ENCODE data around the gene KRTAP10-8.
"Not testable (repeated sequence)": the region's sequence is repeated elsewhere in the genome, so short reads cannot be mapped to it uniquely, and the experiment has no call there.

Gene KRTAP10-8, protein sequence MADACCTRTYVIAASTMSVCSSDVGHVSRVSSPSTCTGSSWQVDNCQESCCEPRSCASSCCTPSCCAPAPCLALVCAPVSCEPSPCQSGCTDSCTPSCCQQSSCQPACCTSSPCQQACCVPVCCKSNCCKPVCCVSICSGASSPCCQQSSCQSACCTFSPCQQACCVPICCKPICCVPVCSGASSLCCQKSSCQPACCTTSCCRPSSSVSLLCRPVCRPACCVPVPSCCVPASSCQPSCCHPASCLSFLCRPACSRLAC

DNA sequence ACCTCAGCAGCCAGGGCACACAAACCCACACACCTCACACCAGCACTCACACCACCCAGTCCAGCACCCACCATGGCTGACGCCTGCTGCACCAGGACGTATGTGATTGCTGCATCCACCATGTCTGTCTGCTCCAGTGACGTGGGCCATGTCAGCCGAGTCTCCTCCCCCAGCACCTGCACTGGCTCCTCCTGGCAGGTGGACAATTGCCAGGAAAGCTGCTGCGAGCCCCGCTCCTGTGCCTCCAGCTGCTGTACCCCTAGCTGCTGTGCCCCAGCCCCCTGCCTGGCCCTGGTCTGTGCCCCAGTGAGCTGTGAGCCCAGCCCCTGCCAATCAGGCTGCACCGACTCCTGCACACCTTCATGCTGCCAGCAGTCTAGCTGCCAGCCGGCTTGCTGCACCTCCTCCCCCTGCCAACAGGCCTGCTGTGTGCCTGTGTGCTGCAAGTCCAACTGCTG, at the start of gene KRTAP10-8:
KRTAP10-8 (plus strand) TSS at position 51 of the 458 bp plus-strand sequence; CDS start at position 73, 22 bp downstream.
- DNase-seq: no peak

DNA sequence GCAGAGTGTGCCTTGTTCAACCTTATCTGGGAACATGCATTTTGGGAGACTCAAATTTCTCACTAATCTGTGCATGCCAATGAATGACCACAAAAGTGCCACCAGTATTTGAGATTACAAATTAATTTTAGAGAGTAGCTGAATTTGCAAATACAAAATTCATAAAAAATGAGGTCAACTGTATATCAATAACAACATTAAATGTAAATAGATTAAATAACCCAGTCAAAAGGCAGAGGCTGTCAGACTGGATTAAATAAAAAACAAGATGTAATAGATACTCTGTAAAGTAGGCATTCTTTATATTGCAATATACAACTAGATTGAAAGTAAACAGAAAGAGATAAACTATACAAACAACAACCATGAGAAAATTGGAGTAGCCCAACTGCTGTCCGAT, 47.8 kb upstream of the KRTAP10-8 start:
- DNase-seq: no peak

DNA sequence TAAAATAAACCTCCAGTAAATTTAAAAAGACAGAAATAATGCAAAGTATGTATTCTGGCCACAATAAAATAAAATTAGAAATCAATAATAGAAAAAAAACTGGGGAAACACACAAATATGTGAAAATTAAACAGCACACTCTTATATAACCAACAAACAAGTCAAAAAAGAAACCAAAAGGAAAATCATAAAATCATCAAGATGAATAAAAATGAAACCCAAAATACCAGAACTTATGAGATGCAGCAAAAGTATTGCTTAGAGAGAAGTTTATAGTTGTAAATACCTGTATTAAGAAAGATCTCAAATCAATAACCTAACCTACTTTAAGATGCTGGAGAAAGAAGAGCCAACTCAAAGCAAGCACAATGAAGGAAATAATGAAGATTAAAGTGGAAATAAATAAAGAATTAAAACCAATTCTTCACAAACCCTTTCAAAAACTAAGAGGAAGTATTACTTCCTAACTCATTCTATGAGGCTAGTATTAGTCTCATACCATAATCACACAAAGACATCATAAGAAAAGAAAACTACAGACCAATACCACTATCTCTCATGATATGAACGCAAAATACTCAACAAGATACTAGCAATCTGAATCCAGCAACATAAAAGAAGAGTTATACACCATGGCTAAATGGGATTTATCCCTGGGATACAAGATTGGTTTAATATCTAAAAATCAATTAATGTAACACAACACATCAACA, 46.8 kb upstream of the KRTAP10-8 start:
- DNase-seq: no peak

DNA sequence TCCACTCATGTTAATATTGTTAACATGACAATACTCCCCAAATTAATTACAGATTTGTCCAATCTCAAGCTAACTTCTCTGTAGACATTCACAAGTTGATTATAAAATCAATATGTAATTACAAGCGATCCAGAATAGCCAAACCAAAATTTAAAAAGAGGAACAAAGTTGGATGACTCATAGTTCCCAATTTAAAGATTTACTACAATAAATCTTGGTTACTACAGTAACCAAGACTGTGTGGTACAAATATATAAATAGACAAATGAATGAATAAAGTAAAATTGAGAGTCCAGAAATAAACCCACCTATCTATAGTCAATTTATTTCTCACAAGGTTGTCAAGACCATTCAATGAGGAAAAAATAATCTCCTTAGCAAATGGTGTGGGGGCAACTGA, 45.5 kb upstream of the KRTAP10-8 start:
- no peak for DNase-seq

DNA sequence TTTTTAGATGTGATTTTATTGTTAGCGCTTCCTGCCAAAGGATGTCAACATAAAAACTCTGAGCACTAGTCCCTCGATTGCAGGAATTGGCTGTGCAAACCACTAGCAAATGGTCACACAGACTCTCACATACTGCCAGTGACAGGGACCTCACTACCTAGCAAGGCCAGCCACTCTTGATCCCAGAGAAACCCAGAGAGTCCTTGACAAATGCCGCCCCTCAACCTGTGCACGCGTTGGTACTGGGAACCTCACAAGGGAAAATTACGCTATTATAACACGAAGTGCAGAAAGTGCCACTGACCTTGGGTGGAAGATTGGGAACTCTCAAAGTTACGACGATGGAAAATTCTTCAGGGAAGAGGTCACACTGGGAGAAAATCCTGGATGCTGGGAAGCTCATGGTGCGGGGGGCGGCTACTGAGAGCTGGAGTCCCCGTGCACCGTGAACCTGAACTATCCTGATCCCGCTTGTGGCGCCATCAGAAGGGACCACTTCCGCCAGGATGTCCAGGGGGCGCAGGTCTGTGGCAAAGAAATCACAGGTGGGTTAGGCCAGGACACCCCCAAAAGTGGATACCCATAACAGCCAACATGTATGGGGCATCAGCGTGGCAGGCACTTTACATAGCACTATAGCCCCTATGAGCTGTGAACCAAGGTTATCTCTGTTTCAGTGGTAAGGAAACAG, 44.3 kb upstream of the KRTAP10-8 start:
- no peak for DNase-seq

DNA sequence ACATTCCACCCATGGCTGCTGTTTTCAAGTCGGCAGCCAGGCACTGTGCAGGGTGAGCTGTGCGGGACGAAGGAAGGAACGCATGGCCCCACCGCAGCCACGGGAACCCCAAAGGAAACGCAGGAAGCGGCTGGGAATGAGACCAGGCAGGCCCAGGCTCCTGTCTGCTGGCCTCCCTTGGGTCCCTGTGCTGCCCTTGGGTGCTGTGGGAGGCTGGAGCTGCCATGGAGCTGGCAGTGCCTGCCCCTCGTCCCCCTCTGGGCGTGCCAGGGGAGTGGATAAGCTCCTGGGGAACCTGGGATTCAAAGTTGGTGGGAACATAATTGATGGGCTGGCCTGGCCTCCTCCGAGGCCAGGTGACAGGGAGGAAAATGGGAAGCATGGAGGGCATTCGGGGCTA, 43.6 kb upstream of the KRTAP10-8 start:
- no peak for DNase-seq

DNA sequence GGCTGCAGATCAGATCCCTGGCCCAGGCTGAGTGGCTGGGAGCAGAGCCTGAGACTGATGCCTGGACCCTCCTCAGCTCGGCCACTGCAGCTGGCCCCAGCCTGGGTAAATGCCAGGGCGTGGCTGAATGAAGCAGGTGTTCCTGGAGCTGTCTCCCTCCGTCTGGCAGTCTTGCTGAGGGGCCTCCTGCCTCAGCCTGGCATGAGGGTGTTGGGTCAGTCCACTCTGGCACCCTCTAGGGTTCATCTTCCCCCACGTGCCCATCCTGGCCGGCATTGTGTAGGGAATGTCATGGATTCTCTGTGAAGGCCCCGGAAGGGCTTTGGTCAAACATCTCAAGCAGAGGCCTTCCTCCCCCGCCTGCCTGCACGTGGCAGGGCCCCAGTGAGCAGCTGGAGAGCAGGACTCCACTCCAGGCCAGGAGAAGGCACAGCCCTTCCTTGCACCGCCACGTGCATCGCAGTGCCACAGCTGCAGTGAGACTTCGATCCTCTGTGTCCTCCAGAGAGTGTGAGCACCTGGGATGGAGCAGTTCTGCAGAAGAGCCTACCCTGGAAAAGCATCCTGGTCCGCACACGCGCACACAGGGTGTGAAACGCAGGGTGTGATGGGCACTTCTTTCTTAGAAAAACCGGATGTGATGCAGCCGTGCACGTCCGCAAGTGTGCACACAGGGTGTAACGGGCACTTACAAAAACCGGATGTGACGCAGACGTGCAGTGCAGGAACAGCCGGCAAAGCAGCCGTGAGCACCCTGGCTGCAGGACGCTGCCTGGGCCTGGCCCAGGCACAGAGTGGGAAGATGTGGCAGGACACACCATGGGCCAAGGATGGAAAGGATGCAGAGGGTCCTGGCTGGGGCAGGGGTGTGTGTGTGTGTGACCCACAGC, 43.0 kb upstream of the KRTAP10-8 start:
- DNase-seq: no peak

DNA sequence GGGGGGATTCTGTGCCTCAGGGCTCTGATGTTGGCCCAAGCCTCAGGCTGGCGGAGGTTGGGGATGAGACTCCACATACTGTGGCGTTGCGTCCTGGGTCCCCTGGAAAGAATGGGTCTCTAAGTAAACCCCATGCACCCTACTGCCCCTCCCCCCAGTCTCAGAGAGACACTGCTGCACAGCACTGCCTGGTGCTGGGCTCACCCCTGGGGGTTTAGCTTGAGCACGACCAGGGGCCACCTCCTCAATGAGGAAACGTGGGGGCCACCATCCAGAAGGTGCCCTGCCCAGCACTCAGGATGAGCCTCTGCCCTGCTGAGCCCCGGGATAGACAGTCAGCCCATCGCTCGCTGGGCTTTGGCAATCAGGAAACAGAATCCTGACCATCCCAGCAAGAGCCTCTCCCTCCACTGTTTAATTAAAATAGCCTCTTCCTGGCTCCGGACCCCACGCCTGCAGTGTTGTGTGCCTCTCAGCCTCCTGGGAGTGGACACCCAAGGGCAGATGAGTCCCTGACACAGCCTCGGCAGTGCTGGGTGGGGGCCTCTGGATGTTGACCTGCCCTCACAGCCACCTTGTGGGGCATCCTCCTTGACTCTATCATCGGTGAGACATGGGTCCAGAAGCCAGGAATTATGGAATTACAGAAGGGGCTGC, 41.9 kb upstream of the KRTAP10-8 start:
- DNase-seq: no peak

DNA sequence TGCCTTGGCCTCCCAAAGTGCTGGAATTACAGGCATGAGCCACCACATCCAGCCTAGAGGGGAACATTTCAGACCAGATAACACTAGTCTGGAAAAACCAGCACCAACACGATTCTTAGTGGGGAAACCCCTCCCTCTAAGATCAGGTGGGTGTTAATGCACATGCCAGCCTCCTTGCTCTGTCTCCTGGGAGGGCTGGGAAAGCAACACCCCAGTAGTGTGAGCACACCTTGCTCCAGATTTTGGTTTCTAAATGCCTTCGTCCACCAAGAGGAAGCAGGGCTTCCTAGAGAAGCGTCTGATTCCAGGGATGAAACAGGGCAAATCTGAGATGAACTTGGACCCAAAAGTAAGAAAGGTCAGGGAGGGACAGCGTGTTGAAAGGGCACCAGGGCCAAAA, 40.6 kb upstream of the KRTAP10-8 start:
- DNase-seq: no peak

DNA sequence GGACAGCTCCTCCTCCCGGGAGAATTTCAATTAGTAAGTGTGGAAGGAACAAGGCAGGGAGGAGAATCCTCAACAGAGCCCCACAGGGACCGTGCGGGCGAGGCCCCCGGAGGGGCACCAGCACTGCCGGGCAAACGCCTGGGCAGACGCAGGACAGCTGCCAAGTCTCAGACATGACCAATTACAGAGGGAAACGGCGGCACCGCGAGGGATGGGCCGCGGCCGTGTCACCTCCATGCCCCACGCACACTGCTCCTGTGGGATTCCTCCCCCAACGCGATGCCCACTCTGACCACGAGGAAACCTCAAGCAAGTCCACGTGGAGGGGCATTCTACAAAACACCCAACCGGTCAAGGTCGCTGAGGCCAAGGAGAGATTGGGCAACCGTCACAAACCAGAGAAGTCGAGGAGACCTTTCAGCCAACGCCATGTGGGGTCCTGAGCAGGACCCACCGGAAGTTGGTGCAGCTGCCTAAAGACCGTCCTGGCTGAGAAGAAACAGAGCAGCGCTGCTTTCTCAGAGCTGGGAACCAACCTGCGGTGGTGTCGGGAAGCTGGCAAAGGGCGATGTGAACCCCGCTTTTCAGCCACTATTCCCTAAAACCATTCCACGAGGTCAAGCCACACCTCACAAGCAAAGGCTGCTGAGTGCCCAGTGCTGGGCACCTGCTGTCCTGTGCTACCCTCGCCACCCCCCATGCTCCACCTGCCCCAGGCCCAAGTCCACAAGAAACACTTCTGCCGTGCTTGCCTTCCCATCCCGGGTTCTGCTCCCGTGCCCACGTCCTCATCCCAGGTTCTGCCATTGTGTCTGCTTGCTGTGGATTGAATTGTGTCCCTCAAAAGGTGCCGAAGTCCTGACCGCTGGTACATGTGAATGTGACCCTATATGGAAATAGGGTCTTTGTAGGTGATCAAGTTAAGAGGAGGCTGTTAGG, 39.8 kb upstream of the KRTAP10-8 start:
- no peak for DNase-seq

DNA sequence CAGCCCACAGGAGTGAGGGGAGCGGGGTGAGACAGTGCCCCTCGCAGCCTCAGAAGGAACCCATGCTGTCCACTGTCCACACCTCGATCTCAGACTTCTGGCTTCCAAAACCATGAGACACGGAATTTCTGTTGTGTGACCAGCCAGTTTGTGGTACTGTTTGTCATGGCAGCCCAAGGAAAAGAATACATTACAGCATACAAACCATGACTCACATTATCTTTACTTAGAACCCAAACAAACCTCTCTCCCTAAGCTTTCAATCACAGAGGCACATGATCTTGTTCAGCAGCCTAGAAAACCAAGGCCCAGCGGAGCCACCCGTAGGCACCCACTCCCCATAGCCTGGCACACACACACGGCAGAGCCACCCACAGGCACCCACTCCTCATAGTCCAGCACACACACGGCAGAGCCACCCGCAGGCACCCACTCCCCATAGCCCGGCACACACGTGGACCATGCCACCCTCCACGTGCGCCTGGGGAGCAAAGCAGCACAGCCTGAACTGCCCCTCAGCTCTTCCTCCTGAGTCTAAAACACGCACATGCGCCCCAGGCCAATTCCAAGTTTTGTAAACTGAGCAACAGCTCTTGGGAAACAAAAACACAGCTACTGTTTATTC, 38.8 kb upstream of the KRTAP10-8 start:
- DNase-seq: no peak

DNA sequence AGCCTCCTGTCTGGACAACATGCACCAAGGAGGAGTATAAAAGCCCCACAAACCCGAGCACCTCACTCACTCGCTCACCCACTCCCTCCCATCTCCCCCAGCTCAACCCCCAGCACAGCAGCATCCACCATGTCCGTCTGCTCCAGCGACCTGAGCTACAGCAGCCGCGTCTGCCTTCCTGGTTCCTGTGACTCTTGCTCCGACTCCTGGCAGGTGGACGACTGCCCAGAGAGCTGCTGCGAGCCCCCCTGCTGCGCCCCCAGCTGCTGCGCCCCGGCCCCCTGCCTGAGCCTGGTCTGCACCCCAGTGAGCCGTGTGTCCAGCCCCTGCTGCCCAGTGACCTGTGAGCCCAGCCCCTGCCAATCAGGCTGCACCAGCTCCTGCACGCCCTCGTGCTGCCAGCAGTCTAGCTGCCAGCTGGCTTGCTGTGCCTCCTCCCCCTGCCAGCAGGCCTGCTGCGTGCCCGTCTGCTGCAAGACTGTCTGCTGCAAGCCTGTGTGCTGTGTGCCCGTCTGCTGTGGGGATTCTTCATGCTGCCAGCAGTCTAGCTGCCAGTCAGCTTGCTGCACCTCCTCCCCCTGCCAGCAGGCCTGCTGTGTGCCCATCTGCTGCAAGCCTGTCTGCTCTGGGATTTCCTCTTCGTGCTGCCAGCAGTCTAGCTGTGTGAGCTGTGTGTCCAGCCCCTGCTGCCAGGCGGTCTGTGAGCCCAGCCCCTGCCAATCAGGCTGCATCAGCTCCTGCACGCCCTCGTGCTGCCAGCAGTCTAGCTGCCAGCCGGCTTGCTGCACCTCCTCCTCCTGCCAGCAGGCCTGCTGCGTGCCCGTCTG, 38.0 kb upstream of the KRTAP10-8 start, which contains the start of gene KRTAP10-4:
KRTAP10-4 (plus strand) TSS at position 100 of the 827 bp plus-strand sequence; CDS start at position 130, 30 bp downstream.
- DNase-seq: not testable (repeated sequence)

DNA sequence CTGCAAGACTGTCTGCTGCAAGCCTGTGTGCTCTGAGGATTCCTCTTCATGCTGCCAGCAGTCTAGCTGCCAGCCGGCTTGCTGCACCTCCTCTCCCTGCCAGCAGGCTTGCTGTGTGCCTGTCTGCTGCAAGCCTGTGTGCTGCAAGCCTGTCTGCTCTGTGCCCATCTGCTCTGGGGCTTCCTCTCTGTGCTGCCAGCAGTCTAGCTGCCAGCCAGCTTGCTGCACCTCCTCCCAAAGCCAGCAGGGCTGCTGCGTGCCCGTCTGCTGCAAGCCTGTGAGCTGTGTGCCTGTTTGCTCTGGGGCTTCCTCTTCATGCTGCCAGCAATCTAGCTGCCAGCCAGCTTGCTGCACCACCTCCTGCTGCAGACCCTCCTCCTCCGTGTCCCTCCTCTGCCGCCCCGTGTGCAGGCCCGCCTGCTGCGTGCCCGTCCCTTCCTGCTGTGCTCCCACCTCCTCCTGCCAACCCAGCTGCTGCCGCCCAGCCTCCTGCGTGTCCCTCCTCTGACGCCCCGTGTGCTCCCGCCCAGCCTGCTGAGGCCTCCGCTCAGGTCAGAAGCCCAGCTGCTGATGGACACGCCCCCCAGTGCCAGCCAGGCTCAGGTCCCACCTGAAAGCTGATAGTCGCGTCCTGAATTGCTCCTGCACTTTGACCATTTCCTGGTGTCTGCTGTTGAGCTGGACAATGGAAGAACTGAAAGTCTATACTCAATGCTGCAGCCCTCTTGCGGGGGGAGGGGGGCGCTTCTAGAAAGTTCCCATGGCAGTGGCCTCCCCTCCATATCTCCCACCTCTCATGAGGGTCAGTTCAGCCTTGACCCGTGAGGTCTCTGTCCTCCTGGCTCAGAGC, 37.2 kb upstream of the KRTAP10-8 start:
- no peak for DNase-seq

DNA sequence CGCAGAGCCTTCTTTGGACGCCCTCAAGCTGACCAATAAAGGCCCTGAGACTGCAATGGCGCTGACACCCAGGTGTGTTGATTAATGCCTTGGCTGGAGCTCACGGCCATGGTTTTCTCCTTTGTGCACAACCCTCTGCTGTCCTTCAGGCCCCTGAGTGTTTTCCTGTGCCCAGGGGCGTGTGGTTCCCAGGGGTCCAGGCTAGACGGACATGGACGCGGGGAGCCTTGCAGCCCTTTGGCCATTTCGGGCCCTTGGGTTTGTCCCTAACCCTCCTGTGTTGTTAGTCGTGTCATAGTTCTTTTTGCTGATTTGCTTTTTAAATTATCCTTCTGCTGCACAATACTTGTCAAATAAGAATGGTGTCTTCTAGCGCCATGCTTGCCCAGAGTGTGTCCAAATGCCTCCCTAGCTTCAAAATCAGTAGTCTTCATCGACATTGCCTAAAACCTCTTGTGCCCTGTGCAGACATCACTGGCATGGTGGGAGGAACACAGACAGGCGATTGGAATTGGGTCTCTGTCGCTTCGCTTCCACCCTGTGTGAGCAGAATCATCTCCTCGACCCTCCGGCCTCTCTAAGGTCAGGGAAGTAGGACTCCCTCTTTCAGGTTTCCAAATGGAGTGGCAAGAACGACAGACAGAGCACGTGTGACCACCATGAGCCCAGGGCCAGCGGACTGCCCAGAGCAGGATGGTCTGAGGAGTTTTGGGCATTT, 36.4 kb upstream of the KRTAP10-8 start:
- DNase-seq: no peak

DNA sequence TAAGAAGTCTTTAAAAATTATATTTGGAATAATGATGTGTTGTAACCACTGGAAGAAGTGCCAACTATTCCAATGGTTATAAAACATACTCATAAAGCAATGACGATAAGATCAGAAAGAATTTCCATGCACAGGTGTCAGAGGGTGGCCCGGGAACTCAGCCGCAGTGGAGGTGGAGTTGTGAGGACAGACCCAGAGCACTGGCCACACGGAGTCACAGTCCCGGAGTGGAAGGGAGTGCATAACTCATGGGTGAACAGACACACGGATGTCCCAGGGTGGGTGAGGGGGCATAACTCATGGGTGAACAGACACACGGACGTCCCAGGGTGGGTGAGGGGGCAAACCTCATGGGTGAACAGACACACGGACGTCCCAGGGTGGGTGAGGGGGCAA, 35.9 kb upstream of the KRTAP10-8 start:
- no peak for DNase-seq

DNA sequence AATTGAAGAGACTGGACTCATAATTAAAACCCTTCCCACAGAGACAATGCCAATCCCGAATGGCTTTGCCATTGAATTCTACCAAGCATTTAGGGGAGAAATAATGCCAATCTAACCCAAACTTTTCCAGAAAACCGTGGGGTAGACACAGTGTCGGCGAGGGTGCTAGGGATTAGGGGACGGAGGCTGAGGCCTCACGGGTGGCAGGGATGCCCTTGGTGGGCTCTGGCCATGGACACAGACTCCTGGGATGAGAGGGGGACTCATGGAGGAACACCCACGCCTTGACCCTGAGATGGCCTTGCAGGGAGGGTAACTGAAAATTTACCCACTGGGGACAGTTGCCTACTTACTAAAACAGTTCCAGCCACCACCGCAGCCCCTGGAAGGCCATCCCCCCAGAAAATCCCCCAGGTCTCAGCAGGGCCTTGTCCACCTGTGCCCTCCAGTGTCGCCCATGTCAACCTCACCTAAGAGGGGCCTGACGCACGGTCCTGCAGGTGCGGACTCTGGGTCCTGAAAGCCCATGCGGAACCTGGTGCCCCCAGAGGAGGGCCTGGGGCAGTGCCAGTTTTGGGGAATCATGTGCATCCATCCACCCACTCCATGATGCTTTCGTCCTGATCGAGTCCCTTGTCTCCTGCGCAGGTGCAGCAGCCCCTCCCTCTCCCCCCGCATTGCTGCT, 33.4 kb upstream of the KRTAP10-8 start:
- DNase-seq: no peak
